ENCODE results near the gene NGDN.

Gene NGDN

GRCh38 chr14:23521785-23522640 is 52.5 kb downstream of the NGDN start:
- peaks cover 21% of the 10 kb centered on the region for H3K36me3 ChIP-seq (ENCODE audit: control insufficient read depth, insufficient read depth, low read length)
- WGBS, 2 experiments = 94 to 95% methylated on average over 20 of the region's 20 CpGs
- no peak overlapping the region for H3K4me3 ChIP-seq (ENCODE audit: insufficient read depth, low read depth, low read length)
- peaks cover 11% of the 10 kb centered on the region for H3K4me1 ChIP-seq (ENCODE audit: control insufficient read depth, insufficient read depth, low read length)
- H3K27me3 ChIP-seq (ENCODE audit: control insufficient read depth, insufficient read depth, low read length, poor library complexity, severe bottlenecking) = no peaks in the 10 kb centered on the region
- H3K27ac ChIP-seq (ENCODE audit: insufficient read depth, low read depth, low read length, poor library complexity, severe bottlenecking) = no peak overlapping the region
- H3K9me3 ChIP-seq (ENCODE audit: control insufficient read depth, low read length) = no peaks in the 10 kb centered on the region

- Histone ChIP-seq H3K36me3 (ENCODE audit: control insufficient read depth, insufficient read depth, low read length) (peaks cover 21% of the 10 kb centered on the region), H3K4me3 (ENCODE audit: insufficient read depth, low read depth, low read length) (no peak overlapping the region), H3K27ac (ENCODE audit: insufficient read depth, low read depth, low read length, poor library complexity, severe bottlenecking) (no peak overlapping the region), H3K9me3 (ENCODE audit: control insufficient read depth, low read length) (no peaks in the 10 kb centered on the region), H3K4me1 (ENCODE audit: control insufficient read depth, insufficient read depth, low read length) (peaks cover 11% of the 10 kb centered on the region), H3K27me3 (ENCODE audit: control insufficient read depth, insufficient read depth, low read length, poor library complexity, severe bottlenecking) (no peaks in the 10 kb centered on the region)
- WGBS, 2 experiments = 95% methylated on average over 7 to 9 of the region's 9 CpGs
These were observed 53.2 kb downstream of the NGDN start for GRCh38 chr14:23522643-23523198.

- Histone ChIP-seq H3K27ac (ENCODE audit: insufficient read depth, low read depth, low read length, poor library complexity, severe bottlenecking) (no peak overlapping the region), H3K36me3 (ENCODE audit: control insufficient read depth, insufficient read depth, low read length) (peaks cover 21% of the 10 kb centered on the region), H3K9me3 (ENCODE audit: control insufficient read depth, low read length) (no peaks in the 10 kb centered on the region), H3K4me3 (ENCODE audit: insufficient read depth, low read depth, low read length) (no peak overlapping the region), H3K4me1 (ENCODE audit: control insufficient read depth, insufficient read depth, low read length) (peaks cover 6% of the 10 kb centered on the region), H3K27me3 (ENCODE audit: control insufficient read depth, insufficient read depth, low read length, poor library complexity, severe bottlenecking) (no peaks in the 10 kb centered on the region)
- WGBS, 2 experiments = 93 to 94% methylated on average over 16 of the region's 16 CpGs
These were observed 53.9 kb downstream of the NGDN start for GRCh38 chr14:23523229-23524016.

- Histone ChIP-seq H3K36me3 (ENCODE audit: control insufficient read depth, insufficient read depth, low read length) (peaks cover 25% of the 10 kb centered on the region), H3K4me3 (ENCODE audit: insufficient read depth, low read depth, low read length) (no peak overlapping the region), H3K27me3 (ENCODE audit: control insufficient read depth, insufficient read depth, low read length, poor library complexity, severe bottlenecking) (no peaks in the 10 kb centered on the region), H3K27ac (ENCODE audit: insufficient read depth, low read depth, low read length, poor library complexity, severe bottlenecking) (no peak overlapping the region), H3K4me1 (ENCODE audit: control insufficient read depth, insufficient read depth, low read length) (no peaks in the 10 kb centered on the region), H3K9me3 (ENCODE audit: control insufficient read depth, low read length) (no peaks in the 10 kb centered on the region)
- WGBS, 2 experiments = 95 to 96% methylated on average over 14 of the region's 14 CpGs
These were observed 55.5 kb downstream of the NGDN start for GRCh38 chr14:23524954-23525353.

GRCh38 chr14:23525611-23526010 is 56.1 kb downstream of the NGDN start:
- H3K27ac ChIP-seq (ENCODE audit: insufficient read depth, low read depth, low read length, poor library complexity, severe bottlenecking) = no peak overlapping the region
- 90 to 92% methylated on average over 8 of the region's 8 CpGs for WGBS, 2 experiments
- no peaks in the 10 kb centered on the region for H3K27me3 ChIP-seq (ENCODE audit: control insufficient read depth, insufficient read depth, low read length, poor library complexity, severe bottlenecking)
- no peak overlapping the region for H3K4me3 ChIP-seq (ENCODE audit: insufficient read depth, low read depth, low read length)
- H3K4me1 ChIP-seq (ENCODE audit: control insufficient read depth, insufficient read depth, low read length) = no peaks in the 10 kb centered on the region
- no peaks in the 10 kb centered on the region for H3K9me3 ChIP-seq (ENCODE audit: control insufficient read depth, low read length)
- peaks cover 25% of the 10 kb centered on the region for H3K36me3 ChIP-seq (ENCODE audit: control insufficient read depth, insufficient read depth, low read length)
